HG02943 (cell line): ENCODE data around the gene HOXA4.

Experiments
- ATAC-seq: cut with Tn5 transposase; IDR thresholded peaks from one replicate; pipeline ENCODE4 v1.9.1; 2021; ENCODE audit warnings: mild to moderate bottlenecking, low read depth, moderate library complexity; ENCODE audit not compliant: unreplicated experiment

The HOXA4 gene

GRCh38 chr7:27138472-27138871, 7.9 kb upstream of the HOXA4 start:
- no peak for ATAC-seq

DNA sequence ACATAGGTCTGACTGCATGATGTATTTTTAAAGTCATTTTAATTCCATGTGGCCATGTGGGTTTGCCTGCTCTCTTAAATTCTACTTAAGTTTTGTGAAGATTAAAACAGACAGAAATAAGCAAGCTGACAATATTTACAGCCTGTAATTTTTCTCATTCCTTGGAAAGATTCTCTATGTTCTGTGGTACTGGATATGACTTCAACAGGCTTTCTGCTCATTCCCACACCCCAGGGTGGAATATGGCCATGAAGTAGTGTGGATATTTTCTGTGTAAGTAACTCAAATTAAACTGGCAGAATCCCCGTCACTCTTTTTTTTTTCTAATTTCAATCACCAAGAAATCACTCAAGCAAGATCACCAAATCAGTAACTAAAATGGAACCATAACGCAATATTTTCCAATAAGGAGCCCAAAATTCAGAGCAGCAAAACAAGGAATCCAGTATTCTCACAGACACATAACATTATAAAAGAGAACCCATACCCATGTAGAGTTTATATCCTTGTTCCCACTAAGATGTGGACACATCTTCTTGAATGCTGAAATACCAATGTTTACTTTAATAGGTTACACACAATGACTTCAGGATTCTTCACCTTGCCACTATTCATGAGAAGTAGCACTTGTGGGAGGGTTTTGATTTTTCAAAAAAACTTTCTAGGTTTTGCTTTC, 7.2 kb upstream of the HOXA4 start:
- ATAC-seq: no peak

GRCh38 chr7:27134392-27134791, 3.8 kb upstream of the HOXA4 start:
- no peak for ATAC-seq

DNA sequence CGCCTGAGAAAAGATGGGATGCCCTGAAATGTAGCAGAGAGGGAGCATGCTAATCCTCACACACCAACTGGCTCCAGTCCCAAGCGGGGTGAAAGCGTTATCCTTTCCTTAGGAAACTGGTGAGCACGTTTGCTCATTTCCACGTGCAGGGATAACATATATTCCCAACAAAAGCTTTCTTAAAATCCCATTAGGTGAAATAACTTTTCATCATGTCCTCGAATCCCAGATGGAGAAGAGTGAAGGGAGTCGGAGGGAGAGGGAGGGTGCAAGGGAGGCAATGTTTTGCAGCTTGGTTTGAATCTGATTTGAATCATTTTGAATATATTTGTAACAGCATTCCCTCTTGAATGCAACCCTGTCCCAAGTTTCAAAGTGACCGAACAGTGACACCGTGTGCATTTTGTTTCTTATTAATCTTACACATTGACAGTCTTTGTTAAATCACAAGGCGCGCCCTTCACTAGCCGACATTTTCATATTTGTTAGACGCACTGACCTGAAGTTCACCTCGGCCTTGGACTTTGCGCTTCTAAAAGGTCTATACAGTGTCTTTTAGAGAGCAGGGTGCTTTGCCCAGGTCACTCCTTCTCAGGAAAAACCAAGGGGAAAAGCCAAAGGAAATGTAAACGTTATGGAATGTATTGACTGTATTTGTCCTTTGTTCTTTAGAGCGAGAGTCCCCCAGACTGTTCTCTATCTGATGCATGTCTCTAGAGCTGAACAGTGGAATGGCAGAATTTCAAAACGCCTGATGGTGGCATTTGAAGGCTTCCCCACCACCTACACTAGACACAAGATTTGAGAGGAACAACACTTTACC, 3.1 kb upstream of the HOXA4 start:
- no peak for ATAC-seq

DNA sequence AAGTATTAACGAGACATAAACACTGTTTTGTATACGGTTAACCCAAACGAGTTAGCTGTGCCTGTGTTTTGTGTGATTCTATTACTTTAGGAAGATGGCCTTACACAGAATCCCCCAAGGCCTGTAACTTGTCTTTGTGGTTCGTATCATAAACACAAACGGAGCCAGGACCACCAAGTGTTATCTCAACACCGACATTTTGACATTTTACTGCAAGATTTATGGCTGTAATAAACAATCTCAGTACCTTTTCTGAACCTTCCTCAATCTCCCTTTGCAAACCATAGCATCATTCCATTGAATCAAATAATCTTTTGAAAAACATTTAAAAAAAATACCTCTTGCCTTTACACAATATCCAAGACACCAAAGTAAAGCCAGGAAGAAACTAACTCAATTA, 2.4 kb upstream of the HOXA4 start:
- no peak for ATAC-seq

DNA sequence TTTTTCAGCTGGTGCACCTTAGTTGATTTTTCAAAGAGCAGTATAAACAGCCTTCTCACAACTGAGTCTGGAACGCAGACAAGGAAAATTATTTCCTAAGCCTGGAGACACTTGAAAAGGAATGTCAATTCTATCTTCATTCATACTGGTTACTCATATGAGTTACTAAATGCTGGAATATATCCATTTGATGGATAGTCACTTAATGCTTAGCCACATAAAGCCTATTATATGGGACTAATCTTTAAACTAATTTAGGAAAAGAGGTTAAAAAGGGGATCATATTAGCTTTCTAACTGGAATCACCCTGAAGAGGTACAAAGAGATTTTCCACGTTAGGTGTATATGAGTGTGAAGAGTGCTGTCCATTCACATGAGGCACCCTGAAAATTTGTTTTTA, 1.7 kb upstream of the HOXA4 start:
- no peak for ATAC-seq

DNA sequence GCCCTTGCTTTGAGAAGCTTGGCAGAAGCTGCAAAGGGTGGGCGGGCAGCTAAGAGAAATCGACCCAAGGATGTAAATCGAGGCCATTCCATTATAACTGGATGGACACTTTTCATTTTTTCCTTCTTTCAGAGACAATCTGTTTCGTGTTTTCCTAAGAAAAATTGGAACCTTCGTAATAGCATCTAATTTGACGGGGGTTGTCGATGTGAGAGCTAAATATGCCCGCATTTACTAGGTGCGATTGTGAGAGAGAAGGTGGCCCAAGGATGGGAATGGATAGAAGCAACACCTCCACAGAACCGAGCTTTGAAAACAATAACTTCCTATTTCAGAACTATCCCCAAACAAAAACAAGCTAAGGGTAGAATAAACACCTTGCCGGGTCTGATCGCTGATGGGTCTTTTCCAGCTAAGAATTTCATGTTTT, 848 bp upstream of the HOXA4 start:
- ATAC-seq: no peak

DNA sequence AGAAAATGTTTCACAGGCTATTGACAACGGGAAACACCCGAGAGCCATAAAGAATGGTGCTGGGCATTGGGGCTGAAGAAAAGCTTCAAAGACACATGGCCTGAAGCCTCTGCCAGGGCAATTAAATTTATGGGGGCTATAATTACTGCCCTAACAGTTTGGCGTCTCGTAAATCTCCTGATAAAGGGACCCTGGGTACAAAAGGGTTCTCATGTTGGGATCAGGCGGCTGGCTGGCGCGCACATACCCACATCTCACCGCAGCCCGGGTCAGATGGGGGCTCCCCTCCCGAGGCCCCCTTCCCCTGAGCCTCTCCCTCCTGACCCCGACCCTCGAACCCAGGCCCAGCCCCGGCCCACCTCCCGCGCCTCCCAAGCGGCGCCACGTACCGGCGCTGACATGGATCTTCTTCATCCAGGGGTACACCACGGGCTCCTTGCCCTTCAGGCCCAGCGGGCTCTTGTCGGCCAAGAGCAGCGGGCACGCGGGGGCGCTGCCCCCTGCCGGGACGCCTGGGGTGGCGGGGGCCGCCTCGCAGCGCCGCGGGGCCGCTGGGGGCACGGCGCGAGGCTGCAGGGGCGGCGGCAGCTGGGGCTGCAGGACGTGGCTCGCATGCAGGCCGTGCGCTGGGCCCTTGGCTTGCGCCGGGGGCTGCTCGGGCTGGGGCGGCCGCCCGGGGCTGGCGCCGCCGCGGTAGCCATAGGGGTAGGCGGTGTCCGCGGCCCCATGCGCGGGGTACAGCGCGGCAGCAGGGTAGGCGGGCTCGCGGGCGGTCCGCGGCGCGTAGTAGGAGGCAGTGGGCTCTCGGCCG, 623 bp downstream of the HOXA4 start:
- ATAC-seq: no peak

DNA sequence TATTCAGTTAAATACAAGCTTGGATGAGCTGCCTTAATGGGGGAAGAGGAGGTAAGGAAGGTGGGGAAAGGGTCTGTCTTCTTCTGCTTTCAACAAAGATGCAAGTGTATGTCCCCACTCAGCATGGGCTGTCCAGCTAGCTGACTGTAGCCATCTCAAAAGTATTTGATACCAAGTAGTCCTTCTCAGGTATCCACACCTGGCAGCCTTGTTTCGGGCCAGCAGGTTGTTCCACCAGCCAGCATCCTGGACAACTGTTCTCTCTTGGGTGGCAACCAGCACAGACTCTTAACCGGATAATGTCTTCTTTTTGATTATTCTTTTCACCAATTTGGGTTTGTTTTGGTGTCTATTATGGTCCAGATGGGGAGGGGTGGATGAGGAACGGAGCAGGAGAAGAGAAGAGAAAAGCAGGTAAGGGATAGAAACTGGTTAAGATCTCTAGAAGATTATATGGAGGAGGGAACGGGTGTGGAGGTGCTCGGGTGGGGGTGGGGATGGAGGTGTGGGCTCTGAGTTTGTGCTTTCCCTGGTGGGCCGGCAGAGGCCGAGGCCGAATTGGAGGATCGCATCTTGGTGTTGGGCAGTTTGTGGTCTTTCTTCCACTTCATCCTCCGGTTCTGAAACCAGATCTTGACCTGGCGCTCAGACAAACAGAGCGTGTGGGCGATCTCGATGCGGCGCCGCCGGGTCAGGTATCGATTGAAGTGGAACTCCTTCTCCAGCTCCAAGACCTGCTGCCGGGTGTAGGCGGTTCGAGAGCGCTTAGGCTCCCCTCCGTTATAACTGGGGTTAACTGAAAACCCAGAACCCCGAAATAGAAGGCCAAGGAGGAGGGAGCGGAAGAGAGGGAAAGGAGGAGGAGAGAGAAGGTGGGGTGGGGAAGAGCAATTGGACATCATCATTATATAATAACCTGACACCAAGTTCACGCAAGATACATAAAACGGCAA, 1.5 kb downstream of the HOXA4 start:
- ATAC-seq: no peak

DNA sequence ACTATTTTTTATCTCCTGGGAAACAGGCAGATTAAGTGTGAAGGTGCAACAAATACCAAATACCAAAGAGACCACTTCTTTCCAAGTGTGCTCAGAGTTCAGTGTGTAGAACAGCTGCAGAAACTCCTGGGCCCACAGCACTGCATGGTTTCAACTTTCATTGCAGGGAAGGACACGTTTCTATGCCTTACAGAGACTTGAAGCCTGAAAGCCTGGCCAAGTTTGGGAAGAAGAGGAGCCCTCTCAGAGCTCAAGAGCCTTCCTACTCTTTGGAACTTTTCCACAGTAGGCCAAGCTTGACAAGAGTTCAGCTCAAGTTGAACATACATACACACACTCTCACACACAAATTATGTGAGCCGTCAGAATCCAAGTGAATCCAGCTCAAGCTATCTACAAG, 2.5 kb downstream of the HOXA4 start:
- ATAC-seq: no peak

GRCh38 chr7:27126596-27127327, 3.8 kb downstream of the HOXA4 start:
- no peak for ATAC-seq

DNA sequence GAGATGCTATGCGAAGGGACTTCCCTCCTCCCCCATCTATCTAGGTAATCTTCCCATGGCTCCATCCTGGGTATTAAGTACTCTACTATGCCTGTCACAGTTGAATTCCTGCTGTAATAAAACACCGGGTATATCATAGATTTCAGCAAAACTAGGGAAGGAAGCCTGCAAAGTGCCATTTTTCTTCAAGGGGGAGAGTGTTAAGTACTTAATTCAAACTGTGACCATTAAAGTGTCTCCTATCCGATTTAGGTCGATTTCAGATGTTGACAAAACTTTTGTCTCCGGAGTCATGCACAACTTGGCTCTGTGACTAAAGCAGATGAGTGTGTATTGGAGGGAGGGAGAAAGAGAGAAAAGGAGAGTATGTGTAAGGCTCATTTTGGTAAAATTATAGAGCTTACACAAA, 4.6 kb downstream of the HOXA4 start:
- no peak for ATAC-seq

- ATAC-seq: no peak
These were observed 5.5 kb downstream of the HOXA4 start for GRCh38 chr7:27124902-27125689.

- no peak for ATAC-seq
These were observed 6.3 kb downstream of the HOXA4 start for GRCh38 chr7:27124096-27124901.

DNA sequence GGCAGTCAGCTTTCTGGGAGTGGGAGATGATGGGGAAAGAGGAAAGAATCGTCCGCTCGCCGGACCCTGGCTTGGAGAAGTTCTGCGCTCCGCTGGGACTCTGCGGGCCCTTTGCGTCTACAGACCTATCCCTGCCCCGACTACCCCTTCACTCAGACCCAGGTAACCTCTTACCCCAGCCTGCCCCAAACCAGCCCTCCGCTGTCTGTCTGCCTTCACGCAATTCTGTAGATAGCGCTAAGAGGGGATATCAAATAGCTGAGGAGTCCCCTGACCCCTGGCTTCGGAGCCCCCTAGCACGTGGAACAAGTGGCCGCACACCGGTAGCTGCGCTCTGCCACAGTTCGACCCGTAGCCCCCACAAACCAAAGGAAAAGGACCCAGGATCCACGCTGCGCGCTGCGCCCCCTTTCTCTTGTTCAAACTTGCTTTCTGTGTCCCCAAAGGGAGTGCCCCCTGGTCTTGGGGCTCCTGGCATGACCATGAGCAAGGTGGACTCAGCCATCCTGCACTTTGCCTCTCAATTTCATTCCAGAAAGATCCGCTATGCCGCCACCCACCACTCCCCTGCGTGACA, 7.0 kb downstream of the HOXA4 start:
- ATAC-seq: no peak

DNA sequence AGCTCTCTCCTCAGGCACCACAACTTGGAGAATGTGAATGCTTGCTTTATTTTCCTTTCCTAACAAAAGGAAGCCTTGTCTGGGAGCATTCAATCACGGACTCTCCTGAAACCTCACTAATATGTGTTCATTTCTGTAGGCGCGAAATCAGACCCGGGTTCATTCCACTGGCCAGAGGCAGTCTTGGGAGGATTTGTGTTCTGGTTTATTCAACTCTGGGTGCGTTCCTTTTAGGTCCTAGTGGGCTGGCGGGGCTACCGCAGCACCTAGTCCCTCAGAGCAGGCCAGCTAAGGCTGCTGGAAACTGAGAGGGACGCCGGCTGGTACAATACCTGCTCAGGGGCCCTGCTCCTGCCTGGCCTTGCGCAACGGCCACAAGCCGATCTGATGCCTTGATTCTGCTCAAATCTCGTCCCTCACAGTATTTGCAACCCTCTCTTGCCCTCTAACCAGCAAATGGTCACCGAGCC, 7.5 kb downstream of the HOXA4 start:
- no peak for ATAC-seq
